LNCAP (cell line): ENCODE data around the gene UBTD2.

ENCODE experiments used
- TF ChIP-seq, protein P1 (sequence below): fragments of 450-650 bp; IDR thresholded peaks from 2 replicates; pipeline ENCODE4 v1.5.1; 2017; ENCODE audit warnings: mild to moderate bottlenecking

UBTD2 gene

DNA sequence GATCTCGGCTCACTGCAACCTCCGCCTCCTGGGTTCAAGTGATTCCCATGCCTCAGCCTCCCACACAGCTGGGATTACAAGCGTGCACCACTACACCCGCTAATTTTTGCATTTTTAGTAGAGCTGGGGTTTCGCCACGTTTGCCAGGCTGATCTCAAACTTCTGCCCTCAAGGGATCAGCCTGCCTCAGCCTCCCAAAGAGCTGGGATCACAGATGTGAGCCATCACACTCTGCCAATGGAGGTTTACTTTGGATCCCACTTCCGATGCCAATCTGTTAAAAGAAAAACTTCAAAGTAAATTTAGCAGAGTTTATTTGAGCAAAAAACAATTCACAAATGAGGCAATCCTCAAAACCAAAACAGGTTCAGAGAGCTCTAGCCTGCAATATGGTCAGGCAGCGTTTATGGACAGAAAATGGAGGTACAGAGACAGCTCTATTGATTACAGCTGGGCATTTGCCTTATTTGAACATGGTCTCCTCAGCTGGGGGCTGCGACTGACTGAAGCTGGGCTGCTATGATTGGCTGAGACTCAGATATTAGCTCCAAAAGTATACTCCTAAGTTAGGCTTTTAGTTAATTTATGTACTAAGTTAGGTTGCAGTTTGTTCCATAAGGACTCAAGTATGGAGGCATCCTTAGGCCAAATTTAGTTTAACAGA, 18.6 kb upstream of the UBTD2 start:
- TF ChIP-seq, protein P1, sequence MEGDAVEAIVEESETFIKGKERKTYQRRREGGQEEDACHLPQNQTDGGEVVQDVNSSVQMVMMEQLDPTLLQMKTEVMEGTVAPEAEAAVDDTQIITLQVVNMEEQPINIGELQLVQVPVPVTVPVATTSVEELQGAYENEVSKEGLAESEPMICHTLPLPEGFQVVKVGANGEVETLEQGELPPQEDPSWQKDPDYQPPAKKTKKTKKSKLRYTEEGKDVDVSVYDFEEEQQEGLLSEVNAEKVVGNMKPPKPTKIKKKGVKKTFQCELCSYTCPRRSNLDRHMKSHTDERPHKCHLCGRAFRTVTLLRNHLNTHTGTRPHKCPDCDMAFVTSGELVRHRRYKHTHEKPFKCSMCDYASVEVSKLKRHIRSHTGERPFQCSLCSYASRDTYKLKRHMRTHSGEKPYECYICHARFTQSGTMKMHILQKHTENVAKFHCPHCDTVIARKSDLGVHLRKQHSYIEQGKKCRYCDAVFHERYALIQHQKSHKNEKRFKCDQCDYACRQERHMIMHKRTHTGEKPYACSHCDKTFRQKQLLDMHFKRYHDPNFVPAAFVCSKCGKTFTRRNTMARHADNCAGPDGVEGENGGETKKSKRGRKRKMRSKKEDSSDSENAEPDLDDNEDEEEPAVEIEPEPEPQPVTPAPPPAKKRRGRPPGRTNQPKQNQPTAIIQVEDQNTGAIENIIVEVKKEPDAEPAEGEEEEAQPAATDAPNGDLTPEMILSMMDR = no peak

DNA sequence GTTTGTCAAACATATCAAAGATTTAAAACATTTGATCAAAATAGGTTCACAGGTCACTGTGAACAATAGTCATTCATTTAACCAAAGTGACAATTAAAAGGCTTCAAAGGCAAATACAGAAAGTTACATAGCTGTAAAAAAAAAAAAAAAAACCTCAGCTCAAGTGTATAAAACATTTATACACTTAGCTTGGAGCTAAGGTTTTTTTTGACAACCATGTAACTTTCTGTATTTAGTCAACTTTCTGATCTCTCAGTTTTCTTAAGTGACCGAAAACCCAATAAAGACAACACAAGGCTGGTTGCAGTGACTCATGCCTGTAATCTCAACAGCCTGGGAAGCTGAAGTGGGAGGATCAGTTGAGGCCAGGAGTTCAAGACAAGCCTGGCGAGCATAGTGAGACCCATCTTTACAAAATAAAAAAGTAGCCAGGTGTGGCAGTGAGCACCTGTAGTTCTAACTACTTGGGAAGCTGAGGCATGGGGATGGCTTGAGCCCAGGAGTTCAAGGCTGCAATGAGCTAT, 16.4 kb upstream of the UBTD2 start:
- TF ChIP-seq, protein P1 = no peak

DNA sequence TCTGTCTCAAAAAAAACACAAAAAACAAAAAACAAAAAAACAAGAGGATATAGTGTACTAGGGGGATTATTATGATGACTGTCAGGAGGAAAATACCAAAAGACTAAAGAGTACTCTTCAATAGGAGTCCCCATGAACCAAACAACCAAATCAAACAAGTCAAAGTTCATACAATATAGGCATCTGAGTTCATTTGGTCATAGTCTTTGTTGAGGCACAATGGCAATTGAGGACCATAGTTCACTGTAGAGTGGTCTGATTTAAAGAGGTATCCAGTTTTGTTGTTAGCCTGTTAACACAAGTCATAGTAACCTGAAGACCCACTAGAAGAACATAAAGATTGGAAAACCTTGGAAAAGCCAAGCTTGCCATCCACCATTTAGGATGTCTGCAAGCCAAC, 11.3 kb upstream of the UBTD2 start:
- TF ChIP-seq, protein P1 = no peak

DNA sequence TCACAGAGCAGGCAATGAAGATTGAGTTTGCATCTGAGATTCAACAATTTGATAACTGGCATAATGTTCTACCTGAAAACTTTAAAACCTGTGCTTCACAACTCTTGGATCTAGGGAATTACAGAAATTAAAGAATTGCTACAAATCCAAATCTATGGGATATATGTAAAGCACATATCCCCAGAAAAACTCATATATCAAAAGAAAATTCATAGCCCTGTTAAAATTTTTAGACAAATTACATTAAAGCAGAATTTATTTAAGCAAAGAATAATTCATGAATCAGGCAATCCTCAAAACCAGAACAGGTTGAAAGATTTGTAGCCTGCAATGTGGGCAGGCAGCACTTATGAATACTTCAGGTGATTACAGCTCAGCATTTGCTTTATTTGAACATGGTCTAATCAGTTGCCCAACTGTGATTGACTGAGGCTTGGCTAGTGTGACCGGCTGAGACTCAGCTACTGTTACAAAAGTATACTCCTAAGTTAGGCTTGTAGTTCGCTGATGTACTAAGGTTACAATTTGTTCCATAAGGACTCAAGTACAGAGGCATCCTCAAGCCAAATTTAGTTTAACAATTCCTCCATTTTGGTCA, 10.3 kb upstream of the UBTD2 start:
- TF ChIP-seq, protein P1 = no peak

- TF ChIP-seq, protein P1 = peak; percentile 94
Observed at GRCh38 chr5:172293054-172293744, 9.6 kb upstream of the UBTD2 start.

DNA sequence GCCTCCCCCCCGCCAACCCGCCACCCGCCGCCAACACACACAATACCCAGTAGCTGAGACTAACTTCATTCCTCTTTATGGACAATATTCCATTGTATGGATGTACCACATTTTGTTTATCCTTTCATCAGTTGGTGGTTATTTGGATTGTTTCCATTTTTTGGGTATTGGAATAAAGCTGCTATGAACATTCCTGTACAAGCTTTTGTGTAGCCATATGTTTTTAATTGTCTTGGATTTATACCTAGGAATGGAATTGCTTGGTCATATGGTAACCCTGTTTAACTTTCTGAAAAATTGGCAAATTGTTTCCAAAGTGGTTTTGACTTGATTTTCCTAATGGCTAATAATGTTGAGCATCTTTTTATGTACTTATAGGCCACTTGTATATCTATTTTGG, 4.9 kb upstream of the UBTD2 start:
- TF ChIP-seq, protein P1 = no peak

DNA sequence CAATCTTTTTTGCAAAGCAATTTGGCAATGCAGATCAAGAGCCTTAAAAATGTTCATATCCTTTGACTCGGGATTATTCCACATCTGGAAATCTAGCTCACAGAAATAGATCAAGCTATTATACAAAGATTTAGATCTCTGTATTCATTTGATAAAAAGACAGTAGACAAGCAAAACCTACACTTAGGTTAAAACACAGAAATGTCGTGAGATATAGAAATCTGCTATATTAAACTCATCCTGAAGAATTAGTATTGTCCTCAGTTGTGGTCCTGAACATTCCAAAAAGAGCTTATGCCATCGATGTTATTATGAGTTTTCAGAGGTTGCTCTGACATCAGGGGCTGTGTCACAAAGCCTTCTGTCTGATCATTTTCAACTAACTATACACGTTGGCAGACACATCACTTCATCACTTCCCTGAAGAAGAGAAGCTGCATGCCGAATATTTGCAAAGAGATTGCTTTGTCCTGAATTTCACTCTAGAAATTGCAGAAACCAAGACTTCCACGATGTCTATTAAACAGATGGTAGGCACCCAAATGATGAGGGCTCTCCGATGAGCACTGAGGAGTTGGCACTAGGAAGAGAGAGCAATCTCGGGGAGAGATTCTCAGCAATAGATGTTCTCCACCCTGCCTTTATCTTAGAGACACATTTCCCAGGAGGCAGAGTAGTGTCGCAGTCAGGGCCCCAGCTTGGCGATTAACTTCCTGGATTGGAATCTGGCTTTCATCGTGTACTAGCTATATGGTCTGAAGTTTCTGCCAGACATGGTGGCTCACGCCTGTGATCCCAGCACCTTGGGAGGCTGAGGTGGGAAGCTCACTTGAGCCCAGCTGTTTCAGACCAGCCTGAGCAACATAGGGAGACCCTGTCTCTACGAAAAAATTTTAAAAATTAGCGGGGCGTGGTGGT, 1.9 kb upstream of the UBTD2 start:
- TF ChIP-seq, protein P1 = no peak
